H9 (cell line): ENCODE results near the gene LYVE1. TPM values are rescaled to one million over a fixed set of nuclear protein-coding genes. Genes with fewer than 3 reads are reported as not detected.

Source experiments
- DNase-seq: peaks from one replicate; pipeline ENCODE4 v3.0.0-alpha.2; 2017
- H2AFZ ChIP-seq: one replicate; pipeline ENCODE4 v1.6.1; 2013; ENCODE audit warnings: mild to moderate bottlenecking, low read length, control low read depth, moderate library complexity
- H2AK5ac ChIP-seq: 2 replicates; pipeline ENCODE4 v1.6.1; 2013; ENCODE audit warnings: low read length, control low read depth, mixed read lengths; ENCODE audit not compliant: insufficient read length
- H2BK120ac ChIP-seq: one replicate; pipeline ENCODE4 v1.6.1; 2013; ENCODE audit warnings: low read depth, mild to moderate bottlenecking, low read length, control low read depth, inconsistent platforms; ENCODE audit not compliant: poor library complexity, severe bottlenecking
- H2BK12ac ChIP-seq: 2 replicates; pipeline ENCODE4 v1.6.1; 2013; ENCODE audit warnings: low read length, control low read depth, mixed read lengths, low read depth; ENCODE audit not compliant: insufficient read length
- H2BK15ac ChIP-seq: 2 replicates; pipeline ENCODE4 v1.6.1; 2013; ENCODE audit warnings: low read depth, low read length, control low read depth
- H2BK20ac ChIP-seq: one replicate; pipeline ENCODE4 v1.6.1; 2013; ENCODE audit warnings: low read depth, mild to moderate bottlenecking, low read length, control low read depth, inconsistent platforms; ENCODE audit not compliant: poor library complexity, severe bottlenecking
- H2BK5ac ChIP-seq: 2 replicates; pipeline ENCODE4 v1.6.1; 2013; ENCODE audit warnings: low read length, control low read depth, mixed read lengths; ENCODE audit not compliant: insufficient read length
- H3K14ac ChIP-seq: 2 replicates; pipeline ENCODE4 v1.6.1; 2013; ENCODE audit warnings: low read length, control low read depth; ENCODE audit not compliant: insufficient read depth
- H3K18ac ChIP-seq: 2 replicates; pipeline ENCODE4 v1.6.1; 2013; ENCODE audit warnings: low read depth, mild to moderate bottlenecking, mixed read lengths, low read length, control low read depth; ENCODE audit not compliant: insufficient read length
- H3K23ac ChIP-seq: 2 replicates; pipeline ENCODE4 v1.6.1; 2013; ENCODE audit warnings: low read length, control low read depth, mixed read lengths, low read depth; ENCODE audit not compliant: insufficient read length
- H3K23me2 ChIP-seq: 2 replicates; pipeline ENCODE4 v1.6.1; 2013; ENCODE audit warnings: low read depth, mild to moderate bottlenecking, mixed read lengths, low read length, control low read depth; ENCODE audit not compliant: insufficient read length, poor library complexity, severe bottlenecking
- H3K27ac ChIP-seq: 2 replicates; pipeline ENCODE4 v1.5.1; 2013; ENCODE audit warnings: low read length, control low read depth, mixed read lengths, low read depth; ENCODE audit not compliant: insufficient read length
- H3K27me3 ChIP-seq: 2 replicates; pipeline ENCODE4 v1.6.1; 2013; ENCODE audit warnings: low read length, control low read depth, inconsistent platforms; ENCODE audit not compliant: insufficient read depth
- H3K4ac ChIP-seq: 2 replicates; pipeline ENCODE4 v1.6.1; 2013; ENCODE audit warnings: low read depth, mild to moderate bottlenecking, control low read depth, inconsistent platforms, low read length, moderate library complexity
- H3K4me1 ChIP-seq: 2 replicates; pipeline ENCODE4 v1.6.1; 2013; ENCODE audit warnings: low read length, control low read depth, inconsistent platforms; ENCODE audit not compliant: insufficient read depth
- H3K4me2 ChIP-seq: 2 replicates; pipeline ENCODE4 v1.6.1; 2013; ENCODE audit warnings: low read length, control low read depth, mixed read lengths; ENCODE audit not compliant: insufficient read length, insufficient read depth
- H3K56ac ChIP-seq: 2 replicates; pipeline ENCODE4 v1.6.1; 2013; ENCODE audit warnings: low read depth, mild to moderate bottlenecking, mixed read lengths, low read length, control low read depth; ENCODE audit not compliant: insufficient read length
- H3K79me1 ChIP-seq: 2 replicates; pipeline ENCODE4 v1.6.1; 2013; ENCODE audit warnings: low read depth, mild to moderate bottlenecking, moderate library complexity, low read length, control low read depth, inconsistent platforms; ENCODE audit not compliant: insufficient read depth, poor library complexity, severe bottlenecking
- H3K79me2 ChIP-seq: 2 replicates; pipeline ENCODE4 v1.6.1; 2013; ENCODE audit warnings: low read length, control low read depth, inconsistent platforms; ENCODE audit not compliant: insufficient read depth
- H3K9ac ChIP-seq: 2 replicates; pipeline ENCODE4 v1.6.1; 2013; ENCODE audit warnings: low read length, control low read depth, mixed read lengths; ENCODE audit not compliant: insufficient read length; ENCODE audit errors: extremely low read depth
- H3K9me3 ChIP-seq: one replicate; pipeline ENCODE4 v1.6.1; 2013; ENCODE audit warnings: low read depth, low read length, inconsistent platforms; ENCODE audit not compliant: control insufficient read depth
- H3T11ph ChIP-seq: one replicate; pipeline ENCODE4 v1.6.1; 2013; ENCODE audit warnings: mild to moderate bottlenecking, low read length, control low read depth, inconsistent platforms
- H4K20me1 ChIP-seq: one replicate; pipeline ENCODE4 v1.6.1; 2013; ENCODE audit not compliant: control insufficient read depth, insufficient read length, insufficient read depth
- H4K5ac ChIP-seq: 2 replicates; pipeline ENCODE4 v1.6.1; 2013; ENCODE audit warnings: low read depth, mild to moderate bottlenecking, mixed read lengths, low read length, control low read depth; ENCODE audit not compliant: insufficient read length
- H4K8ac ChIP-seq: replicated peaks from 2 replicates; pipeline ENCODE4 v1.6.1; 2013; ENCODE audit warnings: low read length, control low read depth, mixed read lengths, low read depth; ENCODE audit not compliant: insufficient read length
- H4K91ac ChIP-seq: 2 replicates; pipeline ENCODE4 v1.6.1; 2013; ENCODE audit warnings: low read depth, mild to moderate bottlenecking, moderate library complexity, mixed read lengths, low read length, control low read depth; ENCODE audit not compliant: insufficient read length
- H3K27ac Mint-ChIP-seq, 3 experiments: 2 replicates in 2 of 3; 3 replicates in 1 of 3; pipeline ENCODE4 v1.8.0; 2020 to 2021; ENCODE audit warnings: mixed read lengths in 3 of 3, mild to moderate bottlenecking in 1 of 3, moderate library complexity in 1 of 3
- H3K27me3 Mint-ChIP-seq: 2 replicates; pipeline ENCODE4 v1.8.0; 2021; ENCODE audit warnings: low read depth, mild to moderate bottlenecking, moderate library complexity, mixed read lengths
- H3K36me3 Mint-ChIP-seq, 3 experiments: 2 replicates in 2 of 3; 3 replicates in 1 of 3; pipeline ENCODE4 v1.8.0; 2020 to 2021; ENCODE audit warnings: low read depth in 3 of 3, mixed read lengths in 3 of 3; ENCODE audit not compliant: insufficient read depth in 1 of 3
- H3K4me1 Mint-ChIP-seq, 2 experiments: 2 replicates each; pipeline ENCODE4 v1.8.0; 2020; ENCODE audit warnings: mixed read lengths in 2 of 2
- H3K4me3 Mint-ChIP-seq, 2 experiments: 2 replicates in 1 of 2; 3 replicates in 1 of 2; pipeline ENCODE4 v1.8.0; 2020 to 2021; ENCODE audit warnings: mild to moderate bottlenecking in 2 of 2, mixed read lengths in 2 of 2, moderate library complexity in 1 of 2
- H3K9me3 Mint-ChIP-seq, 2 experiments: 2 replicates in 1 of 2; 3 replicates in 1 of 2; pipeline ENCODE4 v1.8.0; 2020; ENCODE audit warnings: mild to moderate bottlenecking in 2 of 2, mixed read lengths in 2 of 2, moderate library complexity in 1 of 2
- total RNA-seq: library from RNA; stranded (reverse); gene quantifications from 2 replicates; pipeline ENCODE4 v1.2.1, GENCODE V29; 2021
- TF ChIP-seq, protein P1 (sequence below): fragments of 200-600 bp; sonication (generic); conservative IDR thresholded peaks from 3 replicates; pipeline ENCODE4 v1.8.0; 2021; ENCODE audit warnings: antibody characterized with exemption, mild to moderate bottlenecking

LYVE1 gene
- total RNA-seq, 1 experiment from 2014 or later, result not detected

DNA sequence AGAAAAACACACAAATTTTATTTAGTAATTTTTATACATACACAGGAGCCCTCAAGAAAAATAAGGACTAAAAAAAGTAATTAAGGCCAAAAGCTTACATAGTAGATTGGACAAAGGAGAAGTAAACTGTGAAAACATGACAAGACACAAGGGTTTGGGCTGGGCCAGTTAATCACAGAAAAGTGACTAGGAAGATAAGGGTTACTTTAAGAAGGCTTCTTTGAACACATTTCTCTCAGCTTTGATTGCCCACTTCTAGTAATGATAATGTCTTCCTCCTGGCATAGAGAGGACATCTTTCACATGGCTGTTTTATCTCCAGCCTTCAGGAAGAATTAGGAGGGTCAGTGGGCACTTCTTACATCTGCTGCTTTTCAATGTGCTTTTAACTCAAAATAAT, 30.9 kb downstream of the LYVE1 start:
- no peak overlapping the region for H4K91ac ChIP-seq
- H3T11ph ChIP-seq, result no peak overlapping the region
- Mint-ChIP-seq H3K4me1 (peaks cover 11 to 12% of the 10 kb centered on the region in 2 experiments), H3K27ac (no peak overlapping the region), H3K27me3 (peaks cover 7% of the 10 kb centered on the region; the same call in 1 of the 2 replicates), H3K4me3 (no peak overlapping the region), H3K36me3 (peaks cover 0 to 5% (median 0%) of the 10 kb centered on the region in 3 experiments; a peak in 1 of 7 replicates), H3K9me3 (no peaks in the 10 kb centered on the region; a peak in 1 of 5 replicates)
- no peaks in the 10 kb centered on the region for H3K9me3 ChIP-seq
- H4K8ac ChIP-seq, result no peak overlapping the region
- no peak overlapping the region for H3K18ac ChIP-seq
- H3K27ac ChIP-seq, result no peak overlapping the region
- H3K79me2 ChIP-seq, result no peaks in the 10 kb centered on the region
- H2BK5ac ChIP-seq, result no peak overlapping the region
- no peak overlapping the region for H2BK20ac ChIP-seq
- no peak overlapping the region for H3K9ac ChIP-seq
- H3K56ac ChIP-seq, result no peak overlapping the region
- H3K23me2 ChIP-seq, result peaks cover 6% of the 10 kb centered on the region
- TF ChIP-seq, protein P1, sequence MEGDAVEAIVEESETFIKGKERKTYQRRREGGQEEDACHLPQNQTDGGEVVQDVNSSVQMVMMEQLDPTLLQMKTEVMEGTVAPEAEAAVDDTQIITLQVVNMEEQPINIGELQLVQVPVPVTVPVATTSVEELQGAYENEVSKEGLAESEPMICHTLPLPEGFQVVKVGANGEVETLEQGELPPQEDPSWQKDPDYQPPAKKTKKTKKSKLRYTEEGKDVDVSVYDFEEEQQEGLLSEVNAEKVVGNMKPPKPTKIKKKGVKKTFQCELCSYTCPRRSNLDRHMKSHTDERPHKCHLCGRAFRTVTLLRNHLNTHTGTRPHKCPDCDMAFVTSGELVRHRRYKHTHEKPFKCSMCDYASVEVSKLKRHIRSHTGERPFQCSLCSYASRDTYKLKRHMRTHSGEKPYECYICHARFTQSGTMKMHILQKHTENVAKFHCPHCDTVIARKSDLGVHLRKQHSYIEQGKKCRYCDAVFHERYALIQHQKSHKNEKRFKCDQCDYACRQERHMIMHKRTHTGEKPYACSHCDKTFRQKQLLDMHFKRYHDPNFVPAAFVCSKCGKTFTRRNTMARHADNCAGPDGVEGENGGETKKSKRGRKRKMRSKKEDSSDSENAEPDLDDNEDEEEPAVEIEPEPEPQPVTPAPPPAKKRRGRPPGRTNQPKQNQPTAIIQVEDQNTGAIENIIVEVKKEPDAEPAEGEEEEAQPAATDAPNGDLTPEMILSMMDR, result no peak
- no peaks in the 10 kb centered on the region for H4K20me1 ChIP-seq
- H2BK120ac ChIP-seq, result no peak overlapping the region
- DNase-seq, result no peak
- no peak overlapping the region for H2BK12ac ChIP-seq
- no peak overlapping the region for H2AFZ ChIP-seq
- H2BK15ac ChIP-seq, result no peak overlapping the region
- H3K27me3 ChIP-seq, result no peaks in the 10 kb centered on the region
- H3K4me2 ChIP-seq, result no peak overlapping the region
- no peak overlapping the region for H4K5ac ChIP-seq
- no peak overlapping the region for H3K4ac ChIP-seq
- H3K79me1 ChIP-seq, result no peaks in the 10 kb centered on the region
- no peak overlapping the region for H3K23ac ChIP-seq
- H2AK5ac ChIP-seq, result no peak overlapping the region
- 0 out of 2 replicates have a peak, but pooled peaks cover 2% of the 10 kb centered on the region for H3K4me1 ChIP-seq
- no peak overlapping the region for H3K14ac ChIP-seq
